K562 (cell line): ENCODE data around the gene SPTBN2. TPM values are rescaled to one million over a fixed set of nuclear protein-coding genes. Genes with fewer than 3 reads are reported as not detected.

ENCODE experiments used
- ARID4B ChIP-seq: sonication (generic); formaldehyde crosslinking; IDR thresholded peaks from 2 replicates; pipeline ENCODE4 v1.8.0; 2022; ENCODE audit warnings: mild to moderate bottlenecking, missing genetic modification reagents
- RB1 ChIP-seq: fragments of 450-650 bp; IDR thresholded peaks from 2 replicates; pipeline ENCODE4 v1.6.1; 2017; ENCODE audit warnings: low read depth, mild to moderate bottlenecking
- RCOR1 ChIP-seq, 2 experiments: IDR thresholded peaks; 2 replicates each; pipeline ENCODE4 v1.6.1; 2012; ENCODE audit warnings: low read depth in 2 of 2, low read length in 2 of 2, borderline replicate concordance in 1 of 2, improper control_type of control experiment in 1 of 2
- ZBED1 ChIP-seq: IDR thresholded peaks from 2 replicates; pipeline ENCODE4 v1.6.1; 2014
- polyA plus RNA-seq, 8 experiments: library from polyadenylated mRNA; depleted of rRNA in 4 of 8; stranded (reverse) in 5 of 8; unstranded in 3 of 8; fragments of >200 nt; fragmentation: Nextera tagmentation in 2 of 8; fragmentation: Illumina TruSeq in 1 of 8; extraction: Ambion mirVana in 2 of 8; extraction: Trizol in 1 of 8; gene quantifications; 2 replicates each; pipeline versions ENCODE4 v1.2.1 to v1.2.3, GENCODE V29; 2011 to 2014; ENCODE audit warnings: inconsistent platforms in 1 of 8, missing spikeins in 1 of 8
- total RNA-seq, 7 experiments: library from RNA; depleted of rRNA in 6 of 7; stranded (reverse); fragments of >200 nt in 6 of 7; fragmentation: Illumina TruSeq in 2 of 7; extraction: Trizol in 2 of 7; gene quantifications; 2 replicates each; pipeline versions ENCODE4 v1.2.1 to v1.2.3, GENCODE V29; 2011 to 2021; ENCODE audit warnings: low replicate concordance in 1 of 7
- TF ChIP-seq, protein P1 (sequence below): fragments of 450-650 bp; IDR thresholded peaks from 2 replicates; pipeline ENCODE4 v1.6.1; 2016; ENCODE audit warnings: mild to moderate bottlenecking
- TF ChIP-seq, protein P2 (sequence below): fragments of 450-650 bp; IDR thresholded peaks from 2 replicates; pipeline ENCODE4 v1.6.1; 2016; ENCODE audit warnings: mild to moderate bottlenecking, moderate library complexity

SPTBN2 gene
- total and polyA plus RNA-seq, 9 of the 15 experiments (the other 6 are each of a cell fraction or from before 2014, with no cell fraction given): 0.38 to 56.5 (median 19.7) TPM

GRCh38 chr11:66727282-66728037 lies 1.6 kb downstream of the SPTBN2 start (continued):
- TF ChIP-seq, protein P1, sequence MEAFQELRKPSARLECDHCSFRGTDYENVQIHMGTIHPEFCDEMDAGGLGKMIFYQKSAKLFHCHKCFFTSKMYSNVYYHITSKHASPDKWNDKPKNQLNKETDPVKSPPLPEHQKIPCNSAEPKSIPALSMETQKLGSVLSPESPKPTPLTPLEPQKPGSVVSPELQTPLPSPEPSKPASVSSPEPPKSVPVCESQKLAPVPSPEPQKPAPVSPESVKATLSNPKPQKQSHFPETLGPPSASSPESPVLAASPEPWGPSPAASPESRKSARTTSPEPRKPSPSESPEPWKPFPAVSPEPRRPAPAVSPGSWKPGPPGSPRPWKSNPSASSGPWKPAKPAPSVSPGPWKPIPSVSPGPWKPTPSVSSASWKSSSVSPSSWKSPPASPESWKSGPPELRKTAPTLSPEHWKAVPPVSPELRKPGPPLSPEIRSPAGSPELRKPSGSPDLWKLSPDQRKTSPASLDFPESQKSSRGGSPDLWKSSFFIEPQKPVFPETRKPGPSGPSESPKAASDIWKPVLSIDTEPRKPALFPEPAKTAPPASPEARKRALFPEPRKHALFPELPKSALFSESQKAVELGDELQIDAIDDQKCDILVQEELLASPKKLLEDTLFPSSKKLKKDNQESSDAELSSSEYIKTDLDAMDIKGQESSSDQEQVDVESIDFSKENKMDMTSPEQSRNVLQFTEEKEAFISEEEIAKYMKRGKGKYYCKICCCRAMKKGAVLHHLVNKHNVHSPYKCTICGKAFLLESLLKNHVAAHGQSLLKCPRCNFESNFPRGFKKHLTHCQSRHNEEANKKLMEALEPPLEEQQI: no peak
- peak; percentile 62 for TF ChIP-seq ARID4B (CRISPR knock-in tag)
- peak; percentile 35; the same call in 1 of the 2 replicates for TF ChIP-seq RB1
- peak in 1 of 2 experiments; percentile 38; a peak in 1 of 4 replicates for TF ChIP-seq RCOR1 (IDR thresholded peaks at IDR 0.05; ENCODE audit: borderline replicate concordance in 1 of 2, low read depth in 2 of 2, low read length in 2 of 2)
- TF ChIP-seq, protein P2, sequence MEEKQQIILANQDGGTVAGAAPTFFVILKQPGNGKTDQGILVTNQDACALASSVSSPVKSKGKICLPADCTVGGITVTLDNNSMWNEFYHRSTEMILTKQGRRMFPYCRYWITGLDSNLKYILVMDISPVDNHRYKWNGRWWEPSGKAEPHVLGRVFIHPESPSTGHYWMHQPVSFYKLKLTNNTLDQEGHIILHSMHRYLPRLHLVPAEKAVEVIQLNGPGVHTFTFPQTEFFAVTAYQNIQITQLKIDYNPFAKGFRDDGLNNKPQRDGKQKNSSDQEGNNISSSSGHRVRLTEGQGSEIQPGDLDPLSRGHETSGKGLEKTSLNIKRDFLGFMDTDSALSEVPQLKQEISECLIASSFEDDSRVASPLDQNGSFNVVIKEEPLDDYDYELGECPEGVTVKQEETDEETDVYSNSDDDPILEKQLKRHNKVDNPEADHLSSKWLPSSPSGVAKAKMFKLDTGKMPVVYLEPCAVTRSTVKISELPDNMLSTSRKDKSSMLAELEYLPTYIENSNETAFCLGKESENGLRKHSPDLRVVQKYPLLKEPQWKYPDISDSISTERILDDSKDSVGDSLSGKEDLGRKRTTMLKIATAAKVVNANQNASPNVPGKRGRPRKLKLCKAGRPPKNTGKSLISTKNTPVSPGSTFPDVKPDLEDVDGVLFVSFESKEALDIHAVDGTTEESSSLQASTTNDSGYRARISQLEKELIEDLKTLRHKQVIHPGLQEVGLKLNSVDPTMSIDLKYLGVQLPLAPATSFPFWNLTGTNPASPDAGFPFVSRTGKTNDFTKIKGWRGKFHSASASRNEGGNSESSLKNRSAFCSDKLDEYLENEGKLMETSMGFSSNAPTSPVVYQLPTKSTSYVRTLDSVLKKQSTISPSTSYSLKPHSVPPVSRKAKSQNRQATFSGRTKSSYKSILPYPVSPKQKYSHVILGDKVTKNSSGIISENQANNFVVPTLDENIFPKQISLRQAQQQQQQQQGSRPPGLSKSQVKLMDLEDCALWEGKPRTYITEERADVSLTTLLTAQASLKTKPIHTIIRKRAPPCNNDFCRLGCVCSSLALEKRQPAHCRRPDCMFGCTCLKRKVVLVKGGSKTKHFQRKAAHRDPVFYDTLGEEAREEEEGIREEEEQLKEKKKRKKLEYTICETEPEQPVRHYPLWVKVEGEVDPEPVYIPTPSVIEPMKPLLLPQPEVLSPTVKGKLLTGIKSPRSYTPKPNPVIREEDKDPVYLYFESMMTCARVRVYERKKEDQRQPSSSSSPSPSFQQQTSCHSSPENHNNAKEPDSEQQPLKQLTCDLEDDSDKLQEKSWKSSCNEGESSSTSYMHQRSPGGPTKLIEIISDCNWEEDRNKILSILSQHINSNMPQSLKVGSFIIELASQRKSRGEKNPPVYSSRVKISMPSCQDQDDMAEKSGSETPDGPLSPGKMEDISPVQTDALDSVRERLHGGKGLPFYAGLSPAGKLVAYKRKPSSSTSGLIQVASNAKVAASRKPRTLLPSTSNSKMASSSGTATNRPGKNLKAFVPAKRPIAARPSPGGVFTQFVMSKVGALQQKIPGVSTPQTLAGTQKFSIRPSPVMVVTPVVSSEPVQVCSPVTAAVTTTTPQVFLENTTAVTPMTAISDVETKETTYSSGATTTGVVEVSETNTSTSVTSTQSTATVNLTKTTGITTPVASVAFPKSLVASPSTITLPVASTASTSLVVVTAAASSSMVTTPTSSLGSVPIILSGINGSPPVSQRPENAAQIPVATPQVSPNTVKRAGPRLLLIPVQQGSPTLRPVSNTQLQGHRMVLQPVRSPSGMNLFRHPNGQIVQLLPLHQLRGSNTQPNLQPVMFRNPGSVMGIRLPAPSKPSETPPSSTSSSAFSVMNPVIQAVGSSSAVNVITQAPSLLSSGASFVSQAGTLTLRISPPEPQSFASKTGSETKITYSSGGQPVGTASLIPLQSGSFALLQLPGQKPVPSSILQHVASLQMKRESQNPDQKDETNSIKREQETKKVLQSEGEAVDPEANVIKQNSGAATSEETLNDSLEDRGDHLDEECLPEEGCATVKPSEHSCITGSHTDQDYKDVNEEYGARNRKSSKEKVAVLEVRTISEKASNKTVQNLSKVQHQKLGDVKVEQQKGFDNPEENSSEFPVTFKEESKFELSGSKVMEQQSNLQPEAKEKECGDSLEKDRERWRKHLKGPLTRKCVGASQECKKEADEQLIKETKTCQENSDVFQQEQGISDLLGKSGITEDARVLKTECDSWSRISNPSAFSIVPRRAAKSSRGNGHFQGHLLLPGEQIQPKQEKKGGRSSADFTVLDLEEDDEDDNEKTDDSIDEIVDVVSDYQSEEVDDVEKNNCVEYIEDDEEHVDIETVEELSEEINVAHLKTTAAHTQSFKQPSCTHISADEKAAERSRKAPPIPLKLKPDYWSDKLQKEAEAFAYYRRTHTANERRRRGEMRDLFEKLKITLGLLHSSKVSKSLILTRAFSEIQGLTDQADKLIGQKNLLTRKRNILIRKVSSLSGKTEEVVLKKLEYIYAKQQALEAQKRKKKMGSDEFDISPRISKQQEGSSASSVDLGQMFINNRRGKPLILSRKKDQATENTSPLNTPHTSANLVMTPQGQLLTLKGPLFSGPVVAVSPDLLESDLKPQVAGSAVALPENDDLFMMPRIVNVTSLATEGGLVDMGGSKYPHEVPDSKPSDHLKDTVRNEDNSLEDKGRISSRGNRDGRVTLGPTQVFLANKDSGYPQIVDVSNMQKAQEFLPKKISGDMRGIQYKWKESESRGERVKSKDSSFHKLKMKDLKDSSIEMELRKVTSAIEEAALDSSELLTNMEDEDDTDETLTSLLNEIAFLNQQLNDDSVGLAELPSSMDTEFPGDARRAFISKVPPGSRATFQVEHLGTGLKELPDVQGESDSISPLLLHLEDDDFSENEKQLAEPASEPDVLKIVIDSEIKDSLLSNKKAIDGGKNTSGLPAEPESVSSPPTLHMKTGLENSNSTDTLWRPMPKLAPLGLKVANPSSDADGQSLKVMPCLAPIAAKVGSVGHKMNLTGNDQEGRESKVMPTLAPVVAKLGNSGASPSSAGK: peak; percentile 91
- TF ChIP-seq ZBED1: peak; percentile 60; the same call in 1 of the 2 replicates
